MM.1S (cell line): ENCODE data around the gene PPP2R5C.

Experiments
- EZH2 ChIP-seq: fragments of 300-600 bp; sonication (generic); optimal IDR thresholded peaks from 2 replicates; pipeline ENCODE3; 2017; ENCODE audit warnings: low read depth, mild to moderate bottlenecking, antibody characterized with exemption, low read length, mixed read lengths
- TF ChIP-seq, protein P1 (sequence below): fragments of 300-600 bp; sonication (generic); IDR thresholded peaks from 2 replicates; pipeline ENCODE4 v1.5.1; 2016; ENCODE audit warnings: antibody characterized with exemption, low read length, mixed read lengths

DNA sequence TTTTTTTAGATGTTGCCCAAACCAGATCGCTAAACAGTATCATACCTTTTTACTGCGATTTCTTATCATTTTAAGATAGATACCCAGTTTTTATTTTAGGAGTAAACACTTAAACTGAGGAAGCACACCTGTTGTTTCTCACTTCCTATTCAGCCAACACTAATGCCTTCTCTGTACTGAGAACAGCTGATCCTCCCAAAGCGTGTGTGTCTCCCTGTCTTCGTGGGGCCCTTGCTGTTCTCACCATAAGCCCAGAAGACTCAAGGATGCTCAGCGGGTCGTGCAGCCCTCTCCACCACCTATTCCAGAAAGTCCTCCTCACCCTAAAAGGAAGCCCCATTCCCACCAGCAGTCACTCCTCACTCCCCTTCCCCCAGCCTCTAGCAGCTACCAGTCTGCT is 14.8 kb downstream of the PPP2R5C start:
- TF ChIP-seq, protein P1, sequence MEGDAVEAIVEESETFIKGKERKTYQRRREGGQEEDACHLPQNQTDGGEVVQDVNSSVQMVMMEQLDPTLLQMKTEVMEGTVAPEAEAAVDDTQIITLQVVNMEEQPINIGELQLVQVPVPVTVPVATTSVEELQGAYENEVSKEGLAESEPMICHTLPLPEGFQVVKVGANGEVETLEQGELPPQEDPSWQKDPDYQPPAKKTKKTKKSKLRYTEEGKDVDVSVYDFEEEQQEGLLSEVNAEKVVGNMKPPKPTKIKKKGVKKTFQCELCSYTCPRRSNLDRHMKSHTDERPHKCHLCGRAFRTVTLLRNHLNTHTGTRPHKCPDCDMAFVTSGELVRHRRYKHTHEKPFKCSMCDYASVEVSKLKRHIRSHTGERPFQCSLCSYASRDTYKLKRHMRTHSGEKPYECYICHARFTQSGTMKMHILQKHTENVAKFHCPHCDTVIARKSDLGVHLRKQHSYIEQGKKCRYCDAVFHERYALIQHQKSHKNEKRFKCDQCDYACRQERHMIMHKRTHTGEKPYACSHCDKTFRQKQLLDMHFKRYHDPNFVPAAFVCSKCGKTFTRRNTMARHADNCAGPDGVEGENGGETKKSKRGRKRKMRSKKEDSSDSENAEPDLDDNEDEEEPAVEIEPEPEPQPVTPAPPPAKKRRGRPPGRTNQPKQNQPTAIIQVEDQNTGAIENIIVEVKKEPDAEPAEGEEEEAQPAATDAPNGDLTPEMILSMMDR, result no peak
- no peak for TF ChIP-seq EZH2
